Measurements from ENCODE around the gene ALDH1L2.

GRCh38 chr12:105047308-105047707, 37.0 kb downstream of the ALDH1L2 start:
- no peak for TF ChIP-seq POLR2A (IDR thresholded peaks at IDR 0.05; ENCODE audit: low read depth, low read length)
- no peak for TF ChIP-seq POLR2AphosphoS5 (IDR thresholded peaks at IDR 0.05; ENCODE audit: low read depth, low read length)

Measured in GM12892 (cell line).